GM12878 (cell line): ENCODE measurements around the gene SUCNR1. TPM values are rescaled to one million over a fixed set of nuclear protein-coding genes. Genes with fewer than 3 reads are reported as not detected.

Source experiments
- ATAC-seq: fragments of 200-7000 bp; cut with Tn5 transposase; 3 replicates; pipeline ENCODE4 v1.9.1; 2020; ENCODE audit warnings: mild to moderate bottlenecking, moderate library complexity
- BruUV-seq: library from RNA; stranded (reverse); fragments of 400-500 nt; replicated peaks from 2 replicates; lab custom pipeline; 2021; lab: Mats Ljungman, UMichigan
- CTCF ChIA-PET: fragments of 300-600 bp; sonication (Branson Sonifier 250); formaldehyde crosslinking; extraction: SDS; loops from one replicate; lab custom pipeline; 2021; ENCODE audit warnings: inconsistent platforms; lab: Yijun Ruan, JAX
- POLR2A ChIA-PET: fragments of 350-600 bp; formaldehyde crosslinking; extraction: SDS; loops from one replicate; lab custom pipeline; 2021; ENCODE audit warnings: inconsistent platforms; lab: Charles Lee
- RAD21 ChIA-PET: fragments of 300-600 bp; sonication (Branson Sonifier 250); formaldehyde crosslinking; loops from one replicate; lab custom pipeline; 2023; ENCODE audit warnings: antibody characterized with exemption; ENCODE audit not compliant: unreplicated experiment; lab: Charles Lee
- SMC1A ChIA-PET: fragments of 300-600 bp; sonication (Branson Sonifier 250); formaldehyde crosslinking; loops from one replicate; lab custom pipeline; 2023; ENCODE audit not compliant: unreplicated experiment, uncharacterized antibody; lab: Charles Lee
- DNase-seq: peaks from one replicate; pipeline ENCODE4 v3.0.0-alpha.2; 2011; ENCODE audit warnings: low read depth, low spot score
- FAIRE-seq: peaks from 3 replicates; lab custom pipeline; 2011; peaks lifted over from hg19 to GRCh38; lab: Jason Lieb, UNC
- H2AFZ ChIP-seq: 2 replicates; pipeline ENCODE4 v1.6.0; 2011; ENCODE audit warnings: low read depth, low read length, control low read depth; ENCODE audit not compliant: control insufficient read depth
- H3K27ac ChIP-seq: 2 replicates; pipeline ENCODE4 v1.5.1; 2011; ENCODE audit warnings: control low read depth; ENCODE audit not compliant: control insufficient read depth, insufficient read depth
- H3K27me3 ChIP-seq, 2 experiments: replicated peaks in 1 of 2; 2 replicates each; pipeline versions ENCODE4 v1.6.0 to v1.6.1; 2011; ENCODE audit warnings: low read length in 1 of 2; ENCODE audit not compliant: control insufficient read depth in 2 of 2, insufficient read depth in 2 of 2
- H3K36me3 ChIP-seq, 2 experiments: 2 replicates each; pipeline ENCODE4 v1.5.1; 2011; ENCODE audit warnings: low read length in 1 of 2; ENCODE audit not compliant: control insufficient read depth in 2 of 2, insufficient read depth in 2 of 2
- H3K4me1 ChIP-seq: 2 replicates; pipeline ENCODE4 v1.6.1; 2011; ENCODE audit warnings: mild to moderate bottlenecking, low read length, moderate library complexity, mixed read lengths; ENCODE audit not compliant: control insufficient read depth, insufficient read depth
- H3K4me2 ChIP-seq: 2 replicates; pipeline ENCODE4 v1.6.0; 2011; ENCODE audit warnings: control low read depth; ENCODE audit not compliant: control insufficient read depth, insufficient read depth
- H3K4me3 ChIP-seq: fragments of 200-600 bp; sonication (generic); 2 replicates; pipeline ENCODE4 v1.5.1; 2016
- H3K79me2 ChIP-seq: 2 replicates; pipeline ENCODE4 v1.6.0; 2011; ENCODE audit warnings: low read length; ENCODE audit not compliant: control insufficient read depth, insufficient read depth
- H3K9ac ChIP-seq: 2 replicates; pipeline ENCODE4 v1.8.0; 2011; ENCODE audit warnings: low read length, control low read depth, mixed read lengths; ENCODE audit not compliant: control insufficient read depth, insufficient read depth
- H3K9me3 ChIP-seq: replicated peaks from 3 replicates; pipeline ENCODE4 v1.5.1; 2011; ENCODE audit warnings: mild to moderate bottlenecking, low read length; ENCODE audit not compliant: control insufficient read depth, insufficient read depth
- H4K20me1 ChIP-seq: 2 replicates; pipeline ENCODE4 v1.6.0; 2011; ENCODE audit not compliant: control insufficient read depth, insufficient read depth
- PAX5 ChIP-seq: IDR thresholded peaks from 2 replicates; pipeline ENCODE4 v1.6.1; 2011; ENCODE audit warnings: low read depth, low read length, borderline replicate concordance
- PAX8 ChIP-seq: fragments of 450-650 bp; IDR thresholded peaks from 2 replicates; pipeline ENCODE4 v1.6.1; 2017; ENCODE audit warnings: mild to moderate bottlenecking, moderate library complexity
- RAD21 ChIP-seq: IDR thresholded peaks from 2 replicates; pipeline ENCODE4 v1.6.1; 2011; ENCODE audit warnings: mild to moderate bottlenecking, low read depth, low read length, moderate library complexity; ENCODE audit not compliant: insufficient read depth
- SMC3 ChIP-seq: IDR thresholded peaks from 2 replicates; pipeline ENCODE4 v1.6.1; 2011; ENCODE audit warnings: low read length, improper control_type of control experiment, borderline replicate concordance
- TCF7 ChIP-seq: IDR thresholded peaks from 2 replicates; pipeline ENCODE4 v1.6.1; 2014; ENCODE audit warnings: antibody characterized with exemption, borderline replicate concordance
- WGBS: methylation state at CpG from one replicate; pipeline ENCODE4 v1.1.6; 2016; ENCODE audit warnings: low lambda C conversion rate; ENCODE audit not compliant: insufficient replicate concordance, insufficient coverage; ENCODE audit errors: missing lambda C conversion rate; 5-methylcytosine and 5-hydroxymethylcytosine counted together
- in situ Hi-C: fragments of 300-500 bp; cut with MboI; formaldehyde crosslinking; loops from 9 replicates; pipeline ENCODE4 v1.14.3; 2018; ENCODE audit warnings: mixed read lengths
- intact Hi-C: fragments of 100-400 bp; cut with micrococcal nuclease; formaldehyde crosslinking; loops from one replicate; pipeline ENCODE4 v1.14.2; 2022; ENCODE audit not compliant: unreplicated experiment
- polyA plus RNA-seq, 11 experiments: library from polyadenylated mRNA; depleted of rRNA in 4 of 11; unstranded in 6 of 11; stranded (reverse) in 5 of 11; fragments of >200 nt; fragmentation: Nextera tagmentation in 4 of 11; fragmentation: Illumina TruSeq in 1 of 11; extraction: Ambion mirVana in 4 of 11; extraction: Trizol in 1 of 11; gene quantifications; 1 replicate in 1 of 11; 2 replicates in 10 of 11; pipeline versions ENCODE4 v1.2.1 to v1.2.3, GENCODE V29; 2011 to 2016; ENCODE audit warnings: inconsistent platforms in 2 of 11, missing spikeins in 2 of 11, low read depth in 1 of 11
- total RNA-seq, 4 experiments: library from RNA; depleted of rRNA in 3 of 4; stranded (reverse); fragments of >200 nt in 3 of 4; fragmentation: Illumina TruSeq in 1 of 4; extraction: Trizol in 1 of 4; gene quantifications; 2 replicates each; pipeline versions ENCODE4 v1.2.1 to v1.2.3, GENCODE V29; 2013 to 2021
- TF ChIP-seq, protein P1 (sequence below), 3 experiments: IDR thresholded peaks in 2 of 3; conservative IDR thresholded peaks in 1 of 3; 2 replicates each; pipeline ENCODE4 v1.5.1; 2011; ENCODE audit warnings: low read depth in 3 of 3, low read length in 3 of 3, mild to moderate bottlenecking in 3 of 3, control low read depth in 2 of 3, moderate library complexity in 2 of 3, inconsistent platforms in 1 of 3, mixed read lengths in 1 of 3; ENCODE audit not compliant: control insufficient read depth in 2 of 3, insufficient read depth in 1 of 3; ENCODE audit errors: extremely low read depth in 1 of 3
- TF ChIP-seq, protein P2 (sequence below): fragments of 450-650 bp; IDR thresholded peaks from 2 replicates; pipeline ENCODE4 v1.6.1; 2016; ENCODE audit warnings: mild to moderate bottlenecking
- TF ChIP-seq, protein P3 (sequence below): fragments of 450-650 bp; IDR thresholded peaks from 2 replicates; pipeline ENCODE4 v1.6.1; 2018; ENCODE audit warnings: borderline replicate concordance, mild to moderate bottlenecking; ENCODE audit not compliant: partially characterized antibody

Gene SUCNR1
- total and polyA plus RNA-seq, 10 of the 15 experiments (the other 5 are each of a cell fraction or from before 2014, with no cell fraction given) = 0.03 to 0.12 (median 0.07) TPM; not detected in 4

DNA sequence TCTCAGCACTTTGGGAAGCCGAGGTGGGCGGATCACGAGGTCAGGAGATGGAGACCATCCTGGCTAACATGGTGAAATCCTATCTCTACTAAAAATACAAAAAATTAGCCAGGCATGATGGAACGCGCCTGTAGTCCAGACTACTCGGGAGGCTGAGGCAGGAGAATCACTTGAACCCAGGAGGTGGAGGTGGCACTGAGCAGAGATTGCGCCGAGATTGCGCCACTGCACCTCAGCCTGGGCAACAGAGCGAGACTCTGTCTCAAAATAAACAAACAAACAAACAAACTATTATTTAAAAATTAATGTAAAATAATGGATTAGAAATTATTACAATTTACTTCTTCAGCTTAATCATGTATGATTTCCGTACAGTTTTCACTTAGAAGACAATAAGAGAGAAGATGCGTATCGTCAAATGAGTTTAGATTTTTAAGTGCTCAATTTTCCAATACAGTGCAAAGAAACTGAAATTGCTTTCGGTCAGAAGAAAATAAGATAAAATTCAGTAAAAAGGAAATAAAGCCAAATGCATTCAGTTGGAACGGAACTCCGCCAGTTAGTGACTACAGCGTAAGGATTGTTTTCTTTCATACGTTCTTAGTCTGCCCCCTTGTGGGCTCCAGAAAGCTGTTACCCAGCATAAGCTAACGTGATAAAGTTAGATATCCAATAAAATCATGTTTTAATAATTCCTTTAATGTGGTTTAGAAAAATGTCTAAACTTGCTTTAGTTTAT is 34.7 kb upstream of the SUCNR1 start:
- SMC1A ChIA-PET = interaction anchor here (0.6 to 4.3 kb wide), 15 partner anchors 9 to 671 kb away, joined by 3 to 38 read pairs (median 3); no protein-coding TSS in a partner anchor
- intact Hi-C loops = loop anchor here (1.0 to 5.0 kb wide), 5 partner anchors 80 to 670 kb away; no protein-coding TSS in a partner anchor
- H3K36me3 ChIP-seq = no peaks in the 10 kb centered on the region
- DNase-seq = peak; percentile 2
- no peaks in the 10 kb centered on the region for H4K20me1 ChIP-seq
- H3K4me3 ChIP-seq = no peak overlapping the region
- no peaks in the 10 kb centered on the region for H3K9me3 ChIP-seq
- 0 out of 2 replicates have a peak, but pooled peaks have one; percentile 40 for TF ChIP-seq PAX5
- TF ChIP-seq, protein P1, sequence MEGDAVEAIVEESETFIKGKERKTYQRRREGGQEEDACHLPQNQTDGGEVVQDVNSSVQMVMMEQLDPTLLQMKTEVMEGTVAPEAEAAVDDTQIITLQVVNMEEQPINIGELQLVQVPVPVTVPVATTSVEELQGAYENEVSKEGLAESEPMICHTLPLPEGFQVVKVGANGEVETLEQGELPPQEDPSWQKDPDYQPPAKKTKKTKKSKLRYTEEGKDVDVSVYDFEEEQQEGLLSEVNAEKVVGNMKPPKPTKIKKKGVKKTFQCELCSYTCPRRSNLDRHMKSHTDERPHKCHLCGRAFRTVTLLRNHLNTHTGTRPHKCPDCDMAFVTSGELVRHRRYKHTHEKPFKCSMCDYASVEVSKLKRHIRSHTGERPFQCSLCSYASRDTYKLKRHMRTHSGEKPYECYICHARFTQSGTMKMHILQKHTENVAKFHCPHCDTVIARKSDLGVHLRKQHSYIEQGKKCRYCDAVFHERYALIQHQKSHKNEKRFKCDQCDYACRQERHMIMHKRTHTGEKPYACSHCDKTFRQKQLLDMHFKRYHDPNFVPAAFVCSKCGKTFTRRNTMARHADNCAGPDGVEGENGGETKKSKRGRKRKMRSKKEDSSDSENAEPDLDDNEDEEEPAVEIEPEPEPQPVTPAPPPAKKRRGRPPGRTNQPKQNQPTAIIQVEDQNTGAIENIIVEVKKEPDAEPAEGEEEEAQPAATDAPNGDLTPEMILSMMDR (IDR thresholded peaks at IDR 0.05 in 2 of 3, conservative IDR thresholded peaks at IDR 0.05 in 1 of 3; ENCODE audit: control insufficient read depth in 2 of 3, extremely low read depth in 1 of 3, insufficient read depth in 1 of 3, low read depth in 3 of 3, low read length in 3 of 3) = peak; percentile 66 to 75 (median 73); a peak in 5 of 6 replicates
- 0 out of 2 replicates have a peak, but pooled peaks have one; percentile 37 for TF ChIP-seq PAX8
- TF ChIP-seq TCF7 = 0 out of 2 replicates have a peak, but pooled peaks have one; percentile 17
- TF ChIP-seq, protein P2, sequence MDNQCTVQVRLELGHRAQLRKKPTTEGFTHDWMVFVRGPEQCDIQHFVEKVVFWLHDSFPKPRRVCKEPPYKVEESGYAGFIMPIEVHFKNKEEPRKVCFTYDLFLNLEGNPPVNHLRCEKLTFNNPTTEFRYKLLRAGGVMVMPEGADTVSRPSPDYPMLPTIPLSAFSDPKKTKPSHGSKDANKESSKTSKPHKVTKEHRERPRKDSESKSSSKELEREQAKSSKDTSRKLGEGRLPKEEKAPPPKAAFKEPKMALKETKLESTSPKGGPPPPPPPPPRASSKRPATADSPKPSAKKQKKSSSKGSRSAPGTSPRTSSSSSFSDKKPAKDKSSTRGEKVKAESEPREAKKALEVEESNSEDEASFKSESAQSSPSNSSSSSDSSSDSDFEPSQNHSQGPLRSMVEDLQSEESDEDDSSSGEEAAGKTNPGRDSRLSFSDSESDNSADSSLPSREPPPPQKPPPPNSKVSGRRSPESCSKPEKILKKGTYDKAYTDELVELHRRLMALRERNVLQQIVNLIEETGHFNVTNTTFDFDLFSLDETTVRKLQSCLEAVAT = no peak
- peak; percentile 87 for TF ChIP-seq RAD21
- TF ChIP-seq, protein P3, sequence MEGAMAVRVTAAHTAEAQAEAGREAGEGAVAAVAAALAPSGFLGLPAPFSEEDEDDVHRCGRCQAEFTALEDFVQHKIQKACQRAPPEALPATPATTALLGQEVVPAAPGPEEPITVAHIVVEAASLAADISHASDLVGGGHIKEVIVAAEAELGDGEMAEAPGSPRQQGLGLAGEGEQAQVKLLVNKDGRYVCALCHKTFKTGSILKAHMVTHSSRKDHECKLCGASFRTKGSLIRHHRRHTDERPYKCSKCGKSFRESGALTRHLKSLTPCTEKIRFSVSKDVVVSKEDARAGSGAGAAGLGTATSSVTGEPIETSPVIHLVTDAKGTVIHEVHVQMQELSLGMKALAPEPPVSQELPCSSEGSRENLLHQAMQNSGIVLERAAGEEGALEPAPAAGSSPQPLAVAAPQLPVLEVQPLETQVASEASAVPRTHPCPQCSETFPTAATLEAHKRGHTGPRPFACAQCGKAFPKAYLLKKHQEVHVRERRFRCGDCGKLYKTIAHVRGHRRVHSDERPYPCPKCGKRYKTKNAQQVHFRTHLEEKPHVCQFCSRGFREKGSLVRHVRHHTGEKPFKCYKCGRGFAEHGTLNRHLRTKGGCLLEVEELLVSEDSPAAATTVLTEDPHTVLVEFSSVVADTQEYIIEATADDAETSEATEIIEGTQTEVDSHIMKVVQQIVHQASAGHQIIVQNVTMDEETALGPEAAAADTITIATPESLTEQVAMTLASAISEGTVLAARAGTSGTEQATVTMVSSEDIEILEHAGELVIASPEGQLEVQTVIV = no peak
- peak; percentile 75 for TF ChIP-seq SMC3
- TF ChIP-seq, all 136 proteins: peak for 6
- no peaks in the 10 kb centered on the region for H3K27me3 ChIP-seq
- H3K27ac ChIP-seq = no peak overlapping the region
- peak; percentile 87 for ATAC-seq
- ChIA-PET POLR2A (no interaction called here), RAD21 (interaction anchor here (0.6 to 2.7 kb wide), 13 partner anchors 38 to 1214 kb away, joined by 3 to 16 read pairs (median 3); no protein-coding TSS in a partner anchor), CTCF (interaction anchor here (0.7 to 4.9 kb wide), 24 partner anchors 9 to 676 kb away, joined by 3 to 55 read pairs (median 4); partner anchors contain the start of gene P2RY14)
- no peak overlapping the region for H3K9ac ChIP-seq
- in situ Hi-C loops = loop anchor here (10.0 kb wide), 1 partner anchor 404 kb away; no protein-coding TSS in a partner anchor
- no TSS peak for BruUV-seq
- no peak overlapping the region for H2AFZ ChIP-seq
- H3K4me1 ChIP-seq = no peaks in the 10 kb centered on the region
- no peak overlapping the region for H3K4me2 ChIP-seq
- WGBS = 48% methylated on average over 19 of the region's 19 CpGs
- H3K79me2 ChIP-seq = no peaks in the 10 kb centered on the region
- peak; percentile 85 for FAIRE-seq
